ENCODE measurements around the gene WIPF1. TPM values are rescaled to one million over a fixed set of nuclear protein-coding genes. Genes with fewer than 3 reads are reported as not detected.

WIPF1 gene
- total and polyA plus RNA-seq, 2 of the 13 experiments (the other 11 are each of a cell fraction or from before 2014, with no cell fraction given), result 0.01 TPM; not detected in 1

DNA sequence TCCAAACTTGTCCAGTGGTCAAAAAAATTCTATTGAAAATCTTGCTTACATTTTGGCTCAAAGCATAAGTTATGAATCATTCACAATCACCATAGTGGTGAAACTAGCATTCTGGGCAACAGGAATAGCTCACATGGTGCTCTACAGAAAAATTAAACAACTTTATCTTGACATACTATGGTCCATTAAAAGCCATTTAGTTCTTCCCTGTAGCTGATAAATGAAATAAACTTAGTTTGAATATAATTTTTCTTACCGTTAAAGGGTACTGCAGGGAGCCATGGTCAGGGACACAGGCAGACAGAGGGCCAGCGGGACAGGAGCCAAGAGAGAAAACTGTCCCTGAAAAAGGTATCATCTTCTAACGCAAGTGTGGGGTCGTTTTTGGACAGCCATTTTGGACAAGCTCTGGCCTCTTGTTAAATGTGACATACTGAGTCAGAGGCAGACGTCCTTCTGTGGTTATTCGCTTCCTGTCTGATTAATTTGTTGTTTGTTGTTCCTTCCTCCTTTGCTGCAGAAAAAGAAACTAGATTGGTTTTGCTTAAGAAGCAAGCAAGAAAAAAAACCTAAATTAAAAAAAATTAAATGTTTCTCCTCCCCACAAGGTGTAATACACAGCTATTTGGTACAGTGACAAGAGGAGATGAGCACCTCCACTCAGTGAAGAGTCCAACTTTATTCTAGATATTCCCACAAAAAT, at the start of gene WIPF1 (continued):
- TF ChIP-seq ZNF121 (CRISPR knock-in tag; IDR thresholded peaks at IDR 0.05), result no peak

DNA sequence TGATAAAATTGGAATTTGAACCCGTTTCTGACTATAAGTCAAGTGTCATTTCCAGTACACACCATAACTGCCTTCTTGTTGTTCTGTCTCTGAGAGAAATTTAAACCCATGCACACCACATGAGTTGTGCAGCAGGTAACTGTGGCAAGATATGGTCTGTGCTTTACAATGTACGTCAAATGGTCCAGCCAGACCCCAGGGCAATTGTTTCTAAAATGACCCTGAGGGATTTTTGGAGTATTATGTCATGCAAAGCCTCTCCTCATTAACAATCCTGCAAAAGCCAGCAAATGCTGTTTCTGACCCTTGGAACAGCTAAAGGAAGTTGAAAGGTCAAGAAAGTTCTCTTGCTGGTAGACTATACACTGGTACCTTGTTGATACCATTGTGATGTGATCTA, 47.7 kb upstream of the WIPF1 start:
- H3K9me3 ChIP-seq (ENCODE audit: low read length), result no peaks in the 10 kb centered on the region
- no peaks in the 10 kb centered on the region for H4K20me1 ChIP-seq (ENCODE audit: insufficient read depth, low read length)
- no peak overlapping the region for H3K4me3 ChIP-seq (replicated peaks in 1 of 3; ENCODE audit: insufficient read depth in 1 of 3, low read depth in 2 of 3, low read length in 3 of 3)
- WGBS (ENCODE audit: low lambda C conversion rate), result 0% methylated on average over 2 of the region's 2 CpGs
- DNase-seq (ENCODE audit: low spot score) (no peak), ATAC-seq (no peak), FAIRE-seq (no peak)
- no peak overlapping the region for H3K27ac ChIP-seq (ENCODE audit: extremely low read length, insufficient read depth, low read length)
- ChIA-PET POLR2A (no interaction called here), CTCF (ENCODE audit: low intra/inter-chr PET ratio, low total read pairs) (no interaction called here)
- intact Hi-C loops (cut with micrococcal nuclease; ENCODE audit: unreplicated experiment) (no loop called here), in situ Hi-C loops (cut with HindIII; ENCODE audit: extremely low pct_ligation_motif_present, low pct_unique_long_range_greater_than_20kb) (no loop called here)
- no peaks in the 10 kb centered on the region for H3K36me3 ChIP-seq (replicated peaks in 1 of 2; ENCODE audit: control insufficient read depth in 1 of 2, insufficient read depth in 2 of 2, low read length in 2 of 2)
- H2AFZ ChIP-seq (ENCODE audit: low read length), result no peak overlapping the region
- H3K4me1 ChIP-seq (ENCODE audit: insufficient read depth, low read length), result no peaks in the 10 kb centered on the region
- no peak overlapping the region for H3K9ac ChIP-seq (ENCODE audit: insufficient read depth, low read depth, low read length)
- peaks cover 0 to 15% of the 10 kb centered on the region in 2 experiments; a peak in 1 of 5 replicates for H3K27me3 ChIP-seq (ENCODE audit: control insufficient read depth in 1 of 2, insufficient read depth in 2 of 2, low read length in 2 of 2)
- no TSS peak for BruUV-seq (replicated peaks)
- no peak overlapping the region for H3K4me2 ChIP-seq (ENCODE audit: low read depth, low read length)
- H3K79me2 ChIP-seq (ENCODE audit: insufficient read depth, low read length), result no peaks in the 10 kb centered on the region
- TF ChIP-seq ZNF749 (CRISPR knock-in tag; IDR thresholded peaks at IDR 0.05; ENCODE audit: borderline replicate concordance), result no peak
- no peak for TF ChIP-seq MEIS1 (CRISPR knock-in tag; IDR thresholded peaks at IDR 0.05; ENCODE audit: borderline replicate concordance)
- no peak for TF ChIP-seq ZBTB3 (CRISPR knock-in tag; IDR thresholded peaks at IDR 0.05; ENCODE audit: borderline replicate concordance, low read depth)
- TF ChIP-seq, protein P1, sequence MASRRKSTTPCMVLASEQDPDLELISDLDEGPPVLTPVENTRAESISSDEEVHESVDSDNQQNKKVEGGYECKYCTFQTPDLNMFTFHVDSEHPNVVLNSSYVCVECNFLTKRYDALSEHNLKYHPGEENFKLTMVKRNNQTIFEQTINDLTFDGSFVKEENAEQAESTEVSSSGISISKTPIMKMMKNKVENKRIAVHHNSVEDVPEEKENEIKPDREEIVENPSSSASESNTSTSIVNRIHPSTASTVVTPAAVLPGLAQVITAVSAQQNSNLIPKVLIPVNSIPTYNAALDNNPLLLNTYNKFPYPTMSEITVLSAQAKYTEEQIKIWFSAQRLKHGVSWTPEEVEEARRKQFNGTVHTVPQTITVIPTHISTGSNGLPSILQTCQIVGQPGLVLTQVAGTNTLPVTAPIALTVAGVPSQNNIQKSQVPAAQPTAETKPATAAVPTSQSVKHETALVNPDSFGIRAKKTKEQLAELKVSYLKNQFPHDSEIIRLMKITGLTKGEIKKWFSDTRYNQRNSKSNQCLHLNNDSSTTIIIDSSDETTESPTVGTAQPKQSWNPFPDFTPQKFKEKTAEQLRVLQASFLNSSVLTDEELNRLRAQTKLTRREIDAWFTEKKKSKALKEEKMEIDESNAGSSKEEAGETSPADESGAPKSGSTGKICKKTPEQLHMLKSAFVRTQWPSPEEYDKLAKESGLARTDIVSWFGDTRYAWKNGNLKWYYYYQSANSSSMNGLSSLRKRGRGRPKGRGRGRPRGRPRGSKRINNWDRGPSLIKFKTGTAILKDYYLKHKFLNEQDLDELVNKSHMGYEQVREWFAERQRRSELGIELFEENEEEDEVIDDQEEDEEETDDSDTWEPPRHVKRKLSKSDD (CRISPR knock-in tag; IDR thresholded peaks at IDR 0.05; ENCODE audit: low read depth), result no peak
- TF ChIP-seq ZNF619 (CRISPR knock-in tag; IDR thresholded peaks at IDR 0.05), result no peak
- TF ChIP-seq ZNF337 (CRISPR knock-in tag; IDR thresholded peaks at IDR 0.05; ENCODE audit: borderline replicate concordance, low read depth), result no peak
- TF ChIP-seq ZNF615 (CRISPR knock-in tag; IDR thresholded peaks at IDR 0.05; ENCODE audit: borderline replicate concordance), result no peak
- no peak for TF ChIP-seq ELF4 (CRISPR knock-in tag; IDR thresholded peaks at IDR 0.05; ENCODE audit: borderline replicate concordance)
- TF ChIP-seq REPIN1 (CRISPR knock-in tag; IDR thresholded peaks at IDR 0.05; ENCODE audit: borderline replicate concordance, low read depth), result no peak
- TF ChIP-seq, protein P2, sequence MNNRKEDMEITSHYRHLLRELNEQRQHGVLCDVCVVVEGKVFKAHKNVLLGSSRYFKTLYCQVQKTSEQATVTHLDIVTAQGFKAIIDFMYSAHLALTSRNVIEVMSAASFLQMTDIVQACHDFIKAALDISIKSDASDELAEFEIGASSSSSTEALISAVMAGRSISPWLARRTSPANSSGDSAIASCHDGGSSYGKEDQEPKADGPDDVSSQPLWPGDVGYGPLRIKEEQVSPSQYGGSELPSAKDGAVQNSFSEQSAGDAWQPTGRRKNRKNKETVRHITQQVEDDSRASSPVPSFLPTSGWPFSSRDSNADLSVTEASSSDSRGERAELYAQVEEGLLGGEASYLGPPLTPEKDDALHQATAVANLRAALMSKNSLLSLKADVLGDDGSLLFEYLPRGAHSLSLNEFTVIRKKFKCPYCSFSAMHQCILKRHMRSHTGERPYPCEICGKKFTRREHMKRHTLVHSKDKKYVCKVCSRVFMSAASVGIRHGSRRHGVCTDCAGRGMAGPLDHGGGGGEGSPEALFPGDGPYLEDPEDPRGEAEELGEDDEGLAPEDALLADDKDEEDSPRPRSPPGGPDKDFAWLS (CRISPR knock-in tag; IDR thresholded peaks at IDR 0.05; ENCODE audit: borderline replicate concordance), result no peak
- no peak for TF ChIP-seq AGO2 (optimal IDR thresholded peaks at IDR 0.05; ENCODE audit: low read depth, low read length)
- no peak for TF ChIP-seq ZNF761 (CRISPR knock-in tag; conservative IDR thresholded peaks at IDR 0.05)
- TF ChIP-seq, protein P3, sequence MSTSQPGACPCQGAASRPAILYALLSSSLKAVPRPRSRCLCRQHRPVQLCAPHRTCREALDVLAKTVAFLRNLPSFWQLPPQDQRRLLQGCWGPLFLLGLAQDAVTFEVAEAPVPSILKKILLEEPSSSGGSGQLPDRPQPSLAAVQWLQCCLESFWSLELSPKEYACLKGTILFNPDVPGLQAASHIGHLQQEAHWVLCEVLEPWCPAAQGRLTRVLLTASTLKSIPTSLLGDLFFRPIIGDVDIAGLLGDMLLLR (CRISPR knock-in tag; IDR thresholded peaks at IDR 0.05), result no peak
- TF ChIP-seq ZNF546 (CRISPR knock-in tag; conservative IDR thresholded peaks at IDR 0.05), result no peak
- no peak for TF ChIP-seq RBM39 (IDR thresholded peaks at IDR 0.05; ENCODE audit: low read depth, low read length, poor library complexity, severe bottlenecking)
- no peak for TF ChIP-seq CAMTA2 (CRISPR knock-in tag; IDR thresholded peaks at IDR 0.05; ENCODE audit: borderline replicate concordance)
